BJ (cell line): Measurements from ENCODE around the gene KIRREL3. TPM values are rescaled to one million over a fixed set of nuclear protein-coding genes. Genes with fewer than 3 reads are reported as not detected.
A peak's percentile ranks its signal among the peaks of the same experiment; 100 is the strongest.

Source experiments
- CTCF ChIA-PET: fragments of 350-600 bp; formaldehyde crosslinking; extraction: SDS; loops from one replicate; lab custom pipeline; 2021; ENCODE audit warnings: antibody characterized with exemption, inconsistent platforms; lab: Yijun Ruan, JAX
- POLR2A ChIA-PET: fragments of 300-600 bp; sonication (Branson Sonifier 250); formaldehyde crosslinking; extraction: SDS; loops from one replicate; lab custom pipeline; 2021; ENCODE audit warnings: antibody characterized with exemption; lab: Charles Lee
- DNase-seq: peaks from one replicate; pipeline ENCODE4 v3.0.0-alpha.2; 2011; ENCODE audit warnings: low read depth
- H3K27me3 ChIP-seq: 2 replicates; pipeline ENCODE4 v1.6.0; 2011; ENCODE audit warnings: low read length; ENCODE audit not compliant: control insufficient read depth, insufficient read depth
- H3K36me3 ChIP-seq: 2 replicates; pipeline ENCODE4 v1.5.1; 2011; ENCODE audit warnings: low read length; ENCODE audit not compliant: control insufficient read depth, insufficient read depth
- H3K4me3 ChIP-seq: 2 replicates; pipeline ENCODE4 v1.5.1; 2011; ENCODE audit warnings: low read depth, mild to moderate bottlenecking, control low read depth, low read length
- CTCF ChIP-seq: IDR thresholded peaks from 2 replicates; pipeline ENCODE4 v1.5.1; 2011; ENCODE audit warnings: low read depth, mild to moderate bottlenecking, control low read depth, inconsistent platforms, low read length, moderate library complexity; ENCODE audit not compliant: insufficient read depth
- polyA plus RNA-seq: library from polyadenylated mRNA; depleted of rRNA; stranded (reverse); fragments of >200 nt; gene quantifications from 2 replicates; pipeline ENCODE4 v1.2.3, GENCODE V29; 2011

The KIRREL3 gene
- polyA plus RNA-seq, 1 experiment = 19.6 TPM

GRCh38 chr11:126488591-126489370, 511.8 kb downstream of the KIRREL3 start:
- H3K27me3 ChIP-seq = no peaks in the 10 kb centered on the region
- DNase-seq = no peak
- peaks cover 2% of the 10 kb centered on the region; the same call in 1 of the 2 replicates for H3K36me3 ChIP-seq
- no peak for TF ChIP-seq CTCF
- CTCF ChIA-PET = interaction anchor here (1.0 to 1.9 kb wide), 3 partner anchors 8 to 325 kb away, joined by 4 to 20 read pairs (median 5); no protein-coding TSS in a partner anchor
- POLR2A ChIA-PET = no interaction called here
- H3K4me3 ChIP-seq = no peak overlapping the region

GRCh38 chr11:126487711-126488110, 512.9 kb downstream of the KIRREL3 start:
- no peaks in the 10 kb centered on the region for H3K27me3 ChIP-seq
- peaks cover 2% of the 10 kb centered on the region; the same call in 1 of the 2 replicates for H3K36me3 ChIP-seq
- DNase-seq = no peak
- CTCF ChIA-PET = interaction anchor here (0.6 kb wide), 1 partner anchor 918 kb away, joined by 3 read pairs; no protein-coding TSS in a partner anchor
- POLR2A ChIA-PET = no interaction called here
- no peak overlapping the region for H3K4me3 ChIP-seq
- TF ChIP-seq CTCF = no peak

GRCh38 chr11:126485986-126486635, 514.5 kb downstream of the KIRREL3 start:
- POLR2A ChIA-PET = interaction anchor here (0.6 kb wide), 1 partner anchor 170 kb away, joined by 3 read pairs; no protein-coding TSS in a partner anchor
- TF ChIP-seq CTCF = no peak
- CTCF ChIA-PET = interaction anchor here (1.0 to 5.4 kb wide), 5 partner anchors 16 to 859 kb away, joined by 3 to 43 read pairs (median 4); no protein-coding TSS in a partner anchor
- Histone ChIP-seq H3K4me3 (no peak overlapping the region), H3K36me3 (peaks cover 2% of the 10 kb centered on the region; the same call in 1 of the 2 replicates), H3K27me3 (no peaks in the 10 kb centered on the region)
- DNase-seq = no peak

- H3K27me3 ChIP-seq = no peaks in the 10 kb centered on the region
- no peak overlapping the region for H3K4me3 ChIP-seq
- 0 out of 2 replicates have a peak, but pooled peaks cover 2% of the 10 kb centered on the region for H3K36me3 ChIP-seq
- POLR2A ChIA-PET = interaction anchor here (0.6 kb wide), 1 partner anchor 169 kb away, joined by 3 read pairs; no protein-coding TSS in a partner anchor
- DNase-seq = no peak
- TF ChIP-seq CTCF = peak; percentile 19; the same call in 1 of the 2 replicates
- CTCF ChIA-PET = interaction anchor here (0.7 to 6.4 kb wide), 9 partner anchors 15 to 860 kb away, joined by 3 to 100 read pairs (median 4); no protein-coding TSS in a partner anchor
These were observed 515.4 kb downstream of the KIRREL3 start for GRCh38 chr11:126485021-126485792.
